ENCODE measurements around the gene ATG10.

The ATG10 gene

DNA sequence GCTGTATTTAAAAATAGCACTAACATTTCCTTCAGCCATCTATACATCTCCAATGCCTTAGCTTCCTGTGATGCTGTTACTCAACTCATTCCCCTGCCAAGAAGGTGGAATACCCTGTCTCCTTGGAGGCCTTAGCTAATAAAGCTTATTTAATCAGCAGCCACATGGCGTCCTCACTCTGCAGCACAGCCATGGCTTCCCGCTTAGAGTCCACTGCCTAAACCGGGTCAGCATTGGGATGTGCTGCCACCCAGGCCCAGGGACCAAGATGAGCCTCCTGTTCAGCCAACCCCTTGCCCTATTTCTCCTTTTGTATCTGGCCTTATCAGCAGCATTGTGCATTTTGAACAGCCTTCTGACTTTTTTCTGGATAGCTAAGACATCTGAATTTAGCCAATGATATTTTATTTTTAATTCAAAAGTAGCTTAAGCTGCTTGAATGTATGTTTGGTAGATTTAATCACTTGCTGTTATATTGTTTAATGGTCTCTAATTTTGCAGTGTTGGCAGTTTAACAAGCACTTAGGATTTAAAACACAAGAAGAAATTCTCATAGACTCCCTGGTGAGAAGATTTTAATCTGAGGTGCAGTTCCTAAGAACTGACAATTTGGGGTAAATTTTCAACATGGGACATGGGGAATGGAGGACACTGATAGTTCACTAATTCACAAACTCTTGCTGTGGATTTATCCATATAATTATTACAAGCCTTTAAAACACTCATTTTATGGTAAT, 193.3 kb downstream of the ATG10 start:
- no peak for DNase-seq (ENCODE audit: low spot score)

DNA sequence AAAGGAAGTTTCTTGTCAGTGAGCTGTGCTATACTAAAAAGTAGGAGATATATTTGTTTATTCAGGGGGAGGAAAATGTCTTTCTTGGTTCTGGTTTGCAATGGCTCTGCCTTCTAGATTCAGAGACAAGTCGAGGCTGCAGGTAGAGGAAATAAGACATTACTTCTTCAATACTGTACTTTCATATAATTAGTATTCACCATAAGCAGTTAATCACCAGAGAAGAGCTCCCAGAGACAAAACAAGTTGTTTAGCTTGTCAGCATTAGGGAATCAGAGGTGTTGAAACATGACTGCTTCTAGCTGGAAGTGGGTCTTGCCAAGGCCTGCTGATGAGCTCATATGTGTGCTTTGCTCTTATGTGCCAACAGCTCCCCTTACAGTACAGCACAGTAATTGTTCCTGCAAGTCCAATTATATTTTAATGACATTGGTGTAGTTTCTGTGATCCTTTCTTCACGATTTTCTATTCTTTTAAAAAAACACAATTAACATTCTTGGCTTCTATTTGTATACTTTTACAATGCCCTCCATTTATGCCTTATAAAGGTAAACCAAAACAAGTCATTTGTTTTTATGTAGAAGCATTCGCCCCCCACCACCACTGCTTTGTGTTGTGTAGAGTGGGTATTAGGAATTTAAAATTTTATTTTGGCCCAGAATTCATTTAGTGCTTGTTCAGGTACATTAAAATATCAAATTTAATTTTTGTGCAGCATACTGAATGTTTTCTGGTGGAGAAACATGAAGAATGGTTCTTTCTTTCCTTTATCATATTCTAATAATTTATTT, 194.1 kb downstream of the ATG10 start:
- peak; percentile 93 for DNase-seq (ENCODE audit: low spot score)

DNA sequence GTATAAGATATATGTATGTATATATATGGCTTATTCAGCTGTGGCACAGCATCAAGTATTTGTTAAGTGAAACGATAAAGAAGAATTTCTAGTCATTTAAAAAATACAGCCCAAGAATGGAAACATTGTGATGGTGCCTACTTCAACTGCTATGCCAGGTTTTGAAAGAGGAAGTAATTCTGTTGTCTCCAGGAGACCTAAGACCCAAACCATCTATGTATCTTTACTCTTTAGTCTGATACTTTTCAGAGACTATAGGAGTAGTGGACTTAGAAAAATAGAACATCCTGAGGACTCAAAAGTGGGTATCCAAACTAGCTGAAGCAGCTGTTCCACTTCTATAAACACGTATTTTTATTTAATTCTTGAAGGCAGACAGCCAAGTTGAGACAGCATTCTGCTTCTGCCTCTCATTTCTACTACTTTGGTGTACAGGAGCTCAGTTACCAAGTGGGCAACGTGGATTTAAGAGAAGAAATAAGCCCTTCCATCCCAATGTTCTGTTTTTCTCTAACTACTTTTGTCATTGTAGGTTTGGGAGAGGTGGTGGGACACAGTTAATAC, 195.6 kb downstream of the ATG10 start:
- DNase-seq (ENCODE audit: low spot score): no peak

DNA sequence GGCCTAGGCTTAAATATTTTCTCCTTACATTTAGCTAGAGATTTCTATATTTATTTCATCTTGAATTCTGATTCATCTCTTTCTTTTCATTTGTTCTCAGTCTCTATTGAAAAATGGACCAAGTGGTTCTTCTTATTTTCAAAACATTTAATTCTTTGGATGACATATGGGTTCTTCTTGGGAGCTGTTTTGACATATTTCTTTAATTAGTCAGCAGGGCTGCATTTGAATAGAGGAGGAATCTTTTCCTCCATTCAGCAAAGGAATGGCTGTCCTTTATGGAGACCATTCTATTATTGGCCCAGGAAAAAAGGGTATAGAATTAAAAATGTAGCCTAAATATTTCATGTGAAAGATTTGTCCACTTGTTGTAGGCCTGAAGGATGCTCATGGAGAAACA, 196.5 kb downstream of the ATG10 start:
- no peak for DNase-seq (ENCODE audit: low spot score)

DNA sequence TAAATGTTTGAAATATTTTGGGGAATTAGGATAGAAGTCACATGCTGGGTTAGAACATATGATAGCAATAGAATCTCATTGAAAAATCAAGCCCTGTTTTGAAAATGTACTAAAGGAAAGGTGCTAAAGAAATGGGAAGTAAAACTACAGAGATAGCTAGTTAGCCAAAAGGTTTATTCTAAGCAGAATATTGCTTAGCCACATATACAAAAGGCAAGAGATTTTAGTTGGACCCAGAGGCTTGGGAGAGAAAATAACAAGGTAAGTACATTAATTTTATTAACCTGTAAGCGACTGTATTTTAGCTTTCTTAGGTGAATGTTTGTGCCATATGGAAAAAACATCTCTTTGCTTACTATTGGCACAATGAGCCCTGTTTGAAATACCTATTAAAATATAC, 198.1 kb downstream of the ATG10 start:
- no peak for DNase-seq (ENCODE audit: low spot score)

DNA sequence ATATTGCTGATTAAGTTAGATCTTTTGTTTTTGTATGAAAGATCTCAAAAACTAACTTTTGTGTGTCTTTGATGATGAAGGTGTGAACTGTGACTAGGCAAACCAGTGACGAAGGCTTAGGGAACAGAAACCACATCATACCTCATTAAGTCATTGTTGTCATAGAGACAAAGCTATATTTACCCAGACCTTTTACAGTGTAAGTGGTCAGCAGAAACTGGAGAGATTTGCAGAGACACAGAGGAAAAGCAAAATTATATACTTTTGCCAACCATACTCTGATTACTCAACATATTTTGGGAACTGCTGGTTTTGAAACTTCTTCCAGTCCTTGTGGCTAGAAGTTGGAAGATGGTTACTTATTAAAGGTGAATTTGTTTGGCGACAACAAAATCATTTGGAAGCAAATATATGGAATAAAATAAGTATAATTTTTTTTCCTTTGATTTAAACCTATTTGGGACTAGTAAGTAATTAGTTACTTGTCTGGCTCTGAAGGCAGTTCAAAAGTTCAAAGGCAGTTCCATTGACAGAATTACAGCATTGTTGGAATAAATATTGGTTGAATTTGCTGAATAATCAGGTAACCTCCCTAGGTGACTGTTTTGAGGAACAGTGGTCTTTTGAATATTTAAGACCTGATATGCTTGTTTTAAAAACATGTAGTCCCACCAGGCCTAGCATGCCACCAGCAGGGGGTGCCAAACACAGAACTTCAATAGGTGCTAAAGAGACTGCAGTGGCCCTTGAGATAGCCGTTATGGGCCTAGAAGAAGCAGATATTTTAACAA, 202.5 kb downstream of the ATG10 start:
- peak; percentile 37 for DNase-seq (ENCODE audit: low spot score)

DNA sequence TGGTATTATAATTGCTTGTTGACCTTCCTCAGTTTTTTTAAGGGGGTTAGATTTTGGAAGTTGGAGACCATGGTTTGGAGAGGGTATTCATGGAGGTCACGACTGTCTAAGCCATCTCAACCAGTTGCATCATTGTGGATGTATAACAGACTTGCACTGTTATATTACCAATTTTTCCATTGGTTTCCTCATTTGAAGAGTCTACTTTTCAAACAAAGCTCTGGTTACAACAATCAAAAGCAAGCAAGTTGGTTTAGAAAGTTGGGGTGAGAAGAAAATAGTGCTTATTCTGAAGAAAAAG, 203.0 kb downstream of the ATG10 start:
- no peak for DNase-seq (ENCODE audit: low spot score)

DNA sequence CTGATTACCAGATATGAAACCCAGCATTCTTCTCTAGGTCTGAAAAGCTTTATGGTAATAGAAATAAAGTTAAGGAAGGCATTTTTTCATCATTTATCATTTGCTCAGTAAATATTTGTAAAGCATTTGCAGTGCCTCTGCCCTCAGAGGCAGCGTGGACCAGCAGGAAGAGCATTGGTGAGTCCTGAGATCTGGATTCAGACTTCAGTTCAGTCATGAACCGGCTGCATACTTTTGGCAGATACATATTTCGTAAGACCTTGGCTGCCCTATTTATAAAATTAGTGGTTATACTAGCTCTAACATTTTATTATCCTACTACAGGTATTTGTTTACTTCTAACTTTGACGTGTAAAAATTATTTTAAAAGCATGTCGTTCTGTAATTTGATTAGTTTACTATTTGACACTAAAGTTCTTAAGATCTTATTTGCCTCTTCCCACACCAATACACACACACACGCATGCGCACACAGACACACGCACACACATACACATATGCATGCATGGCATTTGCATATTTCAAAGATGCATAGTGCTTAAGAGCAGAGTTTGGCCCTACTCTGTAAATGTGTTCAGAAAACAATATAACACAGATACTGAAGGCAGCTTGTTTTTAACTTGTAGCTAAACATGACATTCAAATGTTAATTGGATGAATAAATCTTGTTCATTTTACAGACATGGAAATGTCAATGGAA, 204.4 kb downstream of the ATG10 start:
- no peak for DNase-seq (ENCODE audit: low spot score)

DNA sequence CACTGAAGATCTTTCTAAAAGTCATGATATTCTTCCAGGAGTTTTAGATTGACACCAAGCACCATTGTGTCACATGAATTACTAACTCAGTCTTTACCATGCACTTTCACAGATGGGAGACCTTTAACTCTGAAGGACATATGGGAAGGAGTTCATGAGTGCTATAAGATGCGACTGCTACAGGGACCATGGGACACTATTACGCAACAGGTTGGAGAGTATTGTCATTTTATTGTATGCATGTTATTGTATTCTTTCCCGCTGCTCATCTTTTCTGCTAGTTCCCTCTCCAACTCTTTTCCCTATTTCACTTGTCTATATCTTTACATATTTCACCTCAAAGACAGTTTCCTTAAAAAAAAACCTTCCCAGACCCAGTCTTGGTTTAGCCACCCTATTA, 206.6 kb downstream of the ATG10 start:
- no peak for DNase-seq (ENCODE audit: low spot score)

DNA sequence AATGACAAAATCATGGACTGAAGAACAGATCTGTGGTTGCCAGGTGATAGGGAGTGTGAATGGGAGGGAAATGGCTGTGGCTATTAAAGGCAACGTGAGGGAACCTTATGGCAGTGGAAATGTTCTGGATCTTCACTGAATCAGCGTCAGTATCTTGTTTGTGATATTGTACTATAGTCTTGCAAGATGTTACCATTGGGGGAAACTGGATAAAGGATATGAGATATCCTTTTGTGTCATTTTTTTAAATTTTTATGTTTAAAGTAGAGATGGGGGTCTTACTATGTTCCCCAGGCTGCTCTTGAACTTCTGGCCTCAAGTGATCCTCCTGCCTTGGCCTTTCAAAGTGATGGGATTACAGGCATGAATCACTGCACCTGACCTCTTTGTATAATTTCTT, 210.8 kb downstream of the ATG10 start:
- DNase-seq (ENCODE audit: low spot score): no peak

DNA sequence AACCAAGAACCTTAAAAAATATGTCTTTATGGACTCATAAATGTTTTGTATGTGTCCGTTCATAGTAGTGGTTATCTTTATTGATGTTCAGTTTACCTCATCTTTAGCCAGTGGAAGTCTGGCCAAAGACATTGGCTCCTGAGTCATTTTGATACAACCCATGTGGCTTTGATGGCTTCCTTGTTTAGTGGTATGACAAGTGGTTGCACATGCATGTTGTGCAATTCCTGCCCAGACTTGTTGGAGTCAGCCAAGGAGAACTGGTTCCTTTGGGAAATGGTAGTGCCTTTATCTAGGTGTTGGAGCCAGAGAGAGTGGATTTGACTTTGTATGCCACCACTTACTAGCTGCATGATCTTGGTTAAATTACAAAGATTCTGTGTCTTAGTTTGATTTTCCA, 212.0 kb downstream of the ATG10 start:
- no peak for DNase-seq (ENCODE audit: low spot score)

DNA sequence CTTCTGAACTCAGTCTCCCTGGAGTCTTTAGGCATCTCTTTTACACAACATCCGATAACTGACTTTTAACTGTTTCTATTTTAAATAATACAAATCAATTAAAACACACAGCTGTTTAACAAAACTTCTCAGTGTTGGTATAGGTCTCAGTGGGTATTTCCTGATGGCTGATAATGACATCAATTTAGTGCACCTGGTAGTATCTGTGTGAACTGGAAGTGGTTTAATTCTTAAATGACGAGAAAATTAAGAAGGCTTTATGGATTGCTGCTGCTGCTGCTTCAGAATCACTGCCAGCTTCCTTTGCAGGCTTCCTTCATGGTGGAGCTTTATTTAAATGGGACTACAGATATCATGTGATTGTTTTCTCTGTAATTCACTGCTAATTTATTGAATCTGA, 214.0 kb downstream of the ATG10 start:
- no peak for DNase-seq (ENCODE audit: low spot score)

DNA sequence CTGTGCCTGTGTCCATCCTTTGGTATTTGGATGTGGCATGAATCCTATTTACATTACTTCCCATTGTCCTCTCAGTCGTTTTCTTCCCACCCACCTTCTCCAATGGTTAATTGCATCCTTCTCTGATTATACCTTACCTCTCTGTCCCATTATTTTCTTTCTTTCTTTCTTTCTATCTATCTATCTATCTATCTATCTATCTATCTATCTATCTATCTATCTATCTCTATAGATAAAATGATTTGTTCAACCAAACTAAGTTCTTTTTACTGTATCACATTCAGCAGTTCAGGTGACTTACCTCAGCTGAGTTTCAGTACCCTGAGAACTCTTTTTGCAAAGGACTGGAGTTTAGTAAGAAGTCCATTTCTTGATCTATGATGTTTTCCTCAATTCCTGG, 225.7 kb downstream of the ATG10 start:
- no peak for DNase-seq (ENCODE audit: low spot score)

DNA sequence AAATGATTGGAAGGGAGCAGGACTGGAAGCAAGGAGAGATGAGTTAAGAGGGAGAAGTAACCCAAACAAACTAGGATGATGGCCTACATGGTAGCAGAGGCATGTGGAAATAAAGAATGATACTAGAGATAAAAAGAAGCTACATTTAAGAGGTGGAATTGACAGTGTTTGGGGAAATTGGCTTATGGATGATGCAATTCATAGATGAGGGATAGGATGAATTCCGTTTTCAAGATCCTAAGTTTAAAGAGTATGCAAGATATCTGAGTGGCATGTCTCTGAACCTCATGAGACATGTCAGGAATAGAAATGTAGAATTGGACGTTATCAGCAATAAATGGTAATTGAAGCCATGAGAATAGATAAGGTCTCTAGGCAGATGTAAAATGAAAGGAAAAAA, 232.7 kb downstream of the ATG10 start:
- DNase-seq (ENCODE audit: low spot score): no peak

DNA sequence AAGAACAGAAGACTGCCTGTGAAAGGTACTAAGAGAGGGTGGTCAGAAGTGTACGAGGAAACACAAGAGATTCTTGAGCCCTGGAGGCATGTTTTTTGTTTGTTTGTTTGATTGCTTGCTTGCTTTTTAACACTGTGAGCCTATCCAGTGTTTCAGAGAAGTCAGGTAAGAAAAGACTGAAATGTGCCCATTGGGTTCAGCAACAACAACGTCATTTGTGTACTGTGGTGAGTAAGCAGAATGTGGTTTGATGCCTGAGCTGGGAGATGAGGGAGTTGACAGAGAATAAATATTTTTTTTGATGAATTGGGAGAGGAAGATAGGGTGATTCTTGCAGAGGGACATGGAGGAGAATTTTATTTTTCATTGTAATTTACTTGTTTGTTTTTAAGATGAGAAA, 233.2 kb downstream of the ATG10 start:
- DNase-seq (ENCODE audit: low spot score): no peak

DNA sequence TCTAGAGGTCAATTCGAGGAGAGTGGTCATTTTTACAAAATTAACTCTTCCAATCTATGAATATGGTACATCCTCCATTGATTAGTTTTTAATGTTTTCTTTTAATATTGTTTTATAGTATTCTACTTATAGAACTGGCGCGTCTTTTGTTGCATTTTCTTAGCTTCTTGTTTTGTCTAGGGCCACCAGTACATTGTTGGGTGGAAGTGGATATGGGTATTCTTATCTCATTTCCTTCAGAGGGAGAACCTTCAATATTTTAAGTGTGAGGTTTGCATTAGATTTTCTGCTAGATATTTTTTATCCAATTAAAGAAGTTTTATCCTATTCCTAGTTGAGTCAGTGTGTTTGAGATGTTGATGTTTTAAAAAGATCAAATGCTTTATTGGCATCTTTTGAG, 236.5 kb downstream of the ATG10 start:
- DNase-seq (ENCODE audit: low spot score): no peak

DNA sequence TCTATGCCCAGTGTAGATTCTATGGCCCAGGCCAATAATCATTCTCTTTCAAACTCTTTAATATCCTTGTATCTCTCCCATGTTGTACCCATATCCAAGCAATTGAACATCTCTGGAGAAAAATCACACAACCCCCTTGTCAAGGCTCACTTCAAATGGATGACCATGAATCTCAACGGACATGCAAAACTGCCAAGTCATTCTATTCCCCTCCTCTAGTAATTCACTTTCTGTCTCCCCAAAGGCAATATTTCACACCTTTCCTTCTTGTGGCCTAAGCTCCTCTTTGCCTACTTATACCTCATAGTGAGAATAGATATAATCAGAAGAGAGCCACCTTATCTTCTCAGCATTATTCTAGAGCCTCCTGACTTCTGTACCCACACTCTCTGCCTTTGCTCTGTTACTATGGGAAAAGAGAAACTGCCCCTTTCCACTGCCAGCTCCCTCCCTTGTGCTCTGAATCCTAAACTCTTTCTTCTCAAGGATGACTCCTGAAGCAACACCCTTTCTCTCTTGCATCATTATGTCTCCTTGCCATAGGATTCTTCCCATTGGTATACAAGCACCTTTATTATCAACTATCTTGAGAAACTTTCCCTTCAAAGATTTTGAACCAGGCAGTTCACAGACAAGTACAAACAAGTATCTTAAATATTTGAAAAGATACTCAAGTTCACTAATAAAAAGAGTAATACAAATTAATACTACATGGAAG, 240.2 kb downstream of the ATG10 start:
- no peak for DNase-seq (ENCODE audit: low spot score)

DNA sequence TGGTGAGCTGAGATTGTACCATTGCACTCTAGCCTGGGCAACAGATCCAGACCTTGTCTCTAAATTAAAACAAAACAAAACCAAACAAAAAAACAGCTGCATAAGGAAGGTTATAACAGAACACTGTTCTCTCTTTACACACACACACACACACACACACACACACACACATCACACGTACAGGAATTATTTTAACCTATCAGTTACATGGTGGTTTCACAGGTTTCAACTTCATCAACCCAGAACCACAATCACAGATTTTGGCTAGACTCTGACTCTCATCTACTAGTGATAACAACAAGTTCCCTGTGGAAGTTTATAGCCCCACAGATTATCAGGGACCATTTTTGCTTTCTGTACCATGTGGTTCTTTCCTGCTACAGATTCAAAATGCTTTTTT, 246.1 kb downstream of the ATG10 start:
- no peak for DNase-seq (ENCODE audit: low spot score)

DNA sequence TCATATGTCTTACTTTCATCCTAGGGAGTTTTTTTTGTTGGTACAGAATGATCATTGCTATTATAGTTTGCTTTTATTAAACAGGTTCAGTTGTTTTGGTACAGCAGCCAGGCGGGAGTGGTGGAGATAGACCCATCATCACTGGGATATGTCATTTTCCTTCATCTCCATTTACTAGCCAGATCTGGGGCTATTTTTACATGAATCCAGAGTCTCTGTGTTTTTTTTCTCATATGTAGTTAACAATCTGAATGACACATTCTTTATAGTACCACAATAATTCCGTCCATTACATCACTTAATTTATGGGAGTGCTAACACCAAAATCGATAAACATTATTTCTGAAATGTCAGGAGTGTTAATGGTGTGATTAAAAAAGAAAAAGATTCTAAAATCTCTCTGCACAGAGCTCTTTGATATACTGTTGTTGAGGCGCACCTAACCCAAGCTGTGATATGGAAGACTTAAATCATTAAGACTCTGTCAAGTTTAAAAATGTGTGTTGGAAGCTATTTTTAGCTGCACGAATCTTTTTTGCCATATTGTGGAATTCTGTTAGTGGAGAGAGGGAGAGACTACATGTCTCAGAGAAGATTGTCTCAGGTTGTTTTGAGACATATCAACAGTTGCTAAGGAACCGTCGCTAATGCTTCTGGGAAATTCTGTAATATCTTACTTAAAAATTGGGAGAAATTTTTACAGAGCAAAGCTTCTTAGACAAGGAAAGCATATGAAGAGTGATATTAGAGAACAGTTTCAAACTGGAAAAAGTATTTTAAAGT, 246.7 kb downstream of the ATG10 start:
- no peak for DNase-seq (ENCODE audit: low spot score)

DNA sequence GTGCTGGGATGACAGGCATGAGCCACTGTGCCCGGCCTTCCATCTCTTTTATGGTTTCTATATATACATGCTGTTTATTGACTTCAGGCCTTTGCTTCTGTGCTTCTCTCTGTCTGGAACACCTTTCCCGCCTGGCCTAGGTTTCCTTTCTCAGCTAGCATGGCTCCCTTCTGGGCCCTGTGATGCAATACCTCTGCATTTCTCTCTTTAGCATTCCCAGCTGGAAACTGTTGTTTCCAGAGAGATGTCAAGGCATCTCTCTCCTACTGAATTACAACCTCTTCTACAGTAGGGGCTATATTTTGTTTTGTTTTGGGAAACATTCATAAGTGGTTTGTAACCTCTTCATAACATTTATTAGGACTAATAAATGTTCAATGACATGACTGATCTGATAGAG, 249.2 kb downstream of the ATG10 start:
- DNase-seq (ENCODE audit: low spot score): no peak

Measured in RKO (cell line).